NB4 (cell line): ENCODE measurements around the gene SCAMP5.

ENCODE experiments used
- POLR2A ChIP-seq: IDR thresholded peaks from 2 replicates; pipeline ENCODE4 v1.6.1; 2011; ENCODE audit warnings: mild to moderate bottlenecking; ENCODE audit not compliant: insufficient read length; ENCODE audit errors: extremely low read depth
- TF ChIP-seq, protein P1 (sequence below): IDR thresholded peaks from one replicate; pipeline ENCODE4 v1.5.1; 2012; ENCODE audit warnings: low read depth, low read length
- TF ChIP-seq, protein P2 (sequence below): IDR thresholded peaks from 2 replicates; pipeline ENCODE4 v1.6.1; 2011; ENCODE audit warnings: low read depth, low read length

DNA sequence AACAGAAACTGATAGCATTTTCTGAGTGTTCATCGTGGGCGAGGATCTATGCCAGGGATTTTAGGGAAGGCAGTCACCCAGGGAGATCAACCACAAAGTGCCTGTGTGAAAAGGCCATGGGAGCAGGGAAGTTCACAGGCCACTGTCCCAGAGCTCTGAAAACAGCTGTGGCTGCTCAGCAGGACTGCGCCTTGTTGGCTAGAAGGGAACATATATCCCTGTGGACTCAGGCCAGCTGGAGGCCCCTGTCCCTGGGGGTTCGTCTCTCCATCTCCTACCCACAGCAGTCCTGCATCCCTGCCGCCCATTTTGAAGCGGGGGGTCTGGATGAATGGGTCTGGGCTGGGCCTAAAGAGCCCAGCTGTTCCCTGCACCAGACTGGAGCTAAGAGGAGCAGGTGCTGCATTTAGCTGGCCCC is 55.8 kb downstream of the SCAMP5 start:
- TF ChIP-seq, protein P1, sequence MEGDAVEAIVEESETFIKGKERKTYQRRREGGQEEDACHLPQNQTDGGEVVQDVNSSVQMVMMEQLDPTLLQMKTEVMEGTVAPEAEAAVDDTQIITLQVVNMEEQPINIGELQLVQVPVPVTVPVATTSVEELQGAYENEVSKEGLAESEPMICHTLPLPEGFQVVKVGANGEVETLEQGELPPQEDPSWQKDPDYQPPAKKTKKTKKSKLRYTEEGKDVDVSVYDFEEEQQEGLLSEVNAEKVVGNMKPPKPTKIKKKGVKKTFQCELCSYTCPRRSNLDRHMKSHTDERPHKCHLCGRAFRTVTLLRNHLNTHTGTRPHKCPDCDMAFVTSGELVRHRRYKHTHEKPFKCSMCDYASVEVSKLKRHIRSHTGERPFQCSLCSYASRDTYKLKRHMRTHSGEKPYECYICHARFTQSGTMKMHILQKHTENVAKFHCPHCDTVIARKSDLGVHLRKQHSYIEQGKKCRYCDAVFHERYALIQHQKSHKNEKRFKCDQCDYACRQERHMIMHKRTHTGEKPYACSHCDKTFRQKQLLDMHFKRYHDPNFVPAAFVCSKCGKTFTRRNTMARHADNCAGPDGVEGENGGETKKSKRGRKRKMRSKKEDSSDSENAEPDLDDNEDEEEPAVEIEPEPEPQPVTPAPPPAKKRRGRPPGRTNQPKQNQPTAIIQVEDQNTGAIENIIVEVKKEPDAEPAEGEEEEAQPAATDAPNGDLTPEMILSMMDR: no peak
- TF ChIP-seq POLR2A: no peak
- TF ChIP-seq, protein P2, sequence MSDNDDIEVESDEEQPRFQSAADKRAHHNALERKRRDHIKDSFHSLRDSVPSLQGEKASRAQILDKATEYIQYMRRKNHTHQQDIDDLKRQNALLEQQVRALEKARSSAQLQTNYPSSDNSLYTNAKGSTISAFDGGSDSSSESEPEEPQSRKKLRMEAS: no peak
